Measurements from ENCODE around the gene PTAFR.

PTAFR gene

GRCh38 chr1:28197682-28198415 lies 21.4 kb upstream of the PTAFR start:
- Histone ChIP-seq H3K27ac (replicated peaks) (no peak overlapping the region), H3K4me3 (replicated peaks; ENCODE audit: insufficient read depth, low read length) (no peak overlapping the region), H3K27me3 (ENCODE audit: insufficient read depth, poor library complexity, severe bottlenecking) (no peaks in the 10 kb centered on the region)
- DNase-seq (ENCODE audit: low read depth in 1 of 2, low spot score in 1 of 2): no peak
- TF ChIP-seq REST (IDR thresholded peaks at IDR 0.05; ENCODE audit: insufficient replicate concordance, low read depth) (no peak), POLR2AphosphoS5 (IDR thresholded peaks at IDR 0.05; ENCODE audit: low read depth) (no peak), SPI1 (IDR thresholded peaks at IDR 0.05; ENCODE audit: borderline replicate concordance, low read depth) (no peak), CTCF (IDR thresholded peaks at IDR 0.05; ENCODE audit: insufficient read depth, low read length) (no peak), GABPA (IDR thresholded peaks at IDR 0.05; ENCODE audit: low read depth) (no peak)

- TF ChIP-seq GABPA (IDR thresholded peaks at IDR 0.05; ENCODE audit: low read depth) (no peak), REST (IDR thresholded peaks at IDR 0.05; ENCODE audit: insufficient replicate concordance, low read depth) (no peak), CTCF (IDR thresholded peaks at IDR 0.05; ENCODE audit: insufficient read depth, low read length) (no peak)
- no peaks in the 10 kb centered on the region for H3K27me3 ChIP-seq (ENCODE audit: insufficient read depth, poor library complexity, severe bottlenecking)
- no peak overlapping the region for H3K4me3 ChIP-seq (replicated peaks; ENCODE audit: insufficient read depth, low read length)
- no peak overlapping the region for H3K27ac ChIP-seq (replicated peaks)
- DNase-seq (ENCODE audit: low read depth in 1 of 2, low spot score in 1 of 2): no peak
Measured at GRCh38 chr1:28196330-28196729, 19.8 kb upstream of the PTAFR start.

- TF ChIP-seq REST (IDR thresholded peaks at IDR 0.05; ENCODE audit: insufficient replicate concordance, low read depth) (no peak), CTCF (IDR thresholded peaks at IDR 0.05; ENCODE audit: insufficient read depth, low read length) (no peak), POLR2AphosphoS5 (IDR thresholded peaks at IDR 0.05; ENCODE audit: low read depth) (no peak), GABPA (IDR thresholded peaks at IDR 0.05; ENCODE audit: low read depth) (no peak), SPI1 (IDR thresholded peaks at IDR 0.05; ENCODE audit: borderline replicate concordance, low read depth) (no peak)
- DNase-seq (ENCODE audit: low read depth in 1 of 2, low spot score in 1 of 2): no peak
- no peaks in the 10 kb centered on the region for H3K27me3 ChIP-seq (ENCODE audit: insufficient read depth, poor library complexity, severe bottlenecking)
- H3K27ac ChIP-seq (replicated peaks): no peak overlapping the region
- no peak overlapping the region for H3K4me3 ChIP-seq (replicated peaks; ENCODE audit: insufficient read depth, low read length)
Measured at GRCh38 chr1:28195780-28196179, 19.3 kb upstream of the PTAFR start.
